GM19328 (cell line): ENCODE results near the gene NDUFS7.
A peak's percentile ranks its signal among the peaks of the same experiment; 100 is the strongest.

Source experiments
- ATAC-seq: cut with Tn5 transposase; IDR thresholded peaks from one replicate; pipeline ENCODE4 v1.9.1; 2021; ENCODE audit warnings: mild to moderate bottlenecking, moderate library complexity; ENCODE audit not compliant: unreplicated experiment

Gene NDUFS7

GRCh38 chr19:1383312-1384084, at the start of gene NDUFS7:
Gene NDUFS7 (plus strand): TSS chr19:1383907. CDS start chr19:1383927, 20 bp downstream.
- peak; percentile 69 for ATAC-seq

GRCh38 chr19:1336079-1336684, 47.5 kb upstream of the NDUFS7 start:
- no peak for ATAC-seq

GRCh38 chr19:1340681-1341469, 42.8 kb upstream of the NDUFS7 start:
- no peak for ATAC-seq

- no peak for ATAC-seq
Measured at GRCh38 chr19:1343041-1343440, 40.7 kb upstream of the NDUFS7 start.

- ATAC-seq, result no peak
Measured at GRCh38 chr19:1349211-1349610, 34.5 kb upstream of the NDUFS7 start.

- no peak for ATAC-seq
Measured at GRCh38 chr19:1350867-1351266, 32.8 kb upstream of the NDUFS7 start.

- no peak for ATAC-seq
Measured at GRCh38 chr19:1351381-1351851, 32.3 kb upstream of the NDUFS7 start.

GRCh38 chr19:1353144-1353543, 30.6 kb upstream of the NDUFS7 start:
- no peak for ATAC-seq

GRCh38 chr19:1354970-1355567, 28.6 kb upstream of the NDUFS7 start:
- ATAC-seq, result no peak

GRCh38 chr19:1355568-1356507, 27.9 kb upstream of the NDUFS7 start:
- ATAC-seq, result no peak

GRCh38 chr19:1356508-1356865, 27.2 kb upstream of the NDUFS7 start:
- ATAC-seq, result no peak

GRCh38 chr19:1357531-1358109, 26.1 kb upstream of the NDUFS7 start:
- no peak for ATAC-seq

- ATAC-seq, result no peak
Measured at GRCh38 chr19:1360126-1360817, 23.4 kb upstream of the NDUFS7 start.

GRCh38 chr19:1360818-1361461, 22.8 kb upstream of the NDUFS7 start:
- no peak for ATAC-seq

- no peak for ATAC-seq
Measured at GRCh38 chr19:1361601-1362386, 21.9 kb upstream of the NDUFS7 start.

GRCh38 chr19:1362387-1363257, 21.1 kb upstream of the NDUFS7 start:
- no peak for ATAC-seq

- ATAC-seq, result no peak
Measured at GRCh38 chr19:1363599-1363998, 20.1 kb upstream of the NDUFS7 start.
